Testis (tissue), 5 donors: Measurements from ENCODE around the gene ST6GALNAC6. TPM values are rescaled to one million over a fixed set of nuclear protein-coding genes. Genes with fewer than 3 reads are reported as not detected.

ENCODE experiments used
- DNase-seq: peaks from one replicate; pipeline ENCODE4 v3.0.0-alpha.2; 2019
- H3K27ac ChIP-seq, 2 donors: fragments of 200-600 bp; sonication (generic); one replicate each; pipeline ENCODE4 v1.5.1; 2019
- H3K27me3 ChIP-seq: fragments of 200-600 bp; sonication (generic); one replicate; pipeline ENCODE4 v1.5.1; 2019
- H3K36me3 ChIP-seq: fragments of 200-600 bp; sonication (generic); one replicate; pipeline ENCODE4 v1.5.1; 2017; ENCODE audit warnings: low read depth; ENCODE audit errors: missing control alignments
- H3K4me1 ChIP-seq: fragments of 200-600 bp; sonication (generic); one replicate; pipeline ENCODE4 v1.5.1; 2019
- H3K4me3 ChIP-seq, 2 donors: fragments of 200-600 bp; sonication (generic); one replicate each; pipeline ENCODE4 v1.5.1; 2017 to 2019
- H3K9me3 ChIP-seq: fragments of 200-600 bp; sonication (generic); one replicate; pipeline ENCODE4 v1.5.1; 2017
- CTCF ChIP-seq, 3 experiments: fragments of 450-650 bp in 2 of 3; fragments of 200-600 bp in 1 of 3; sonication (generic) in 1 of 3; IDR thresholded peaks; one replicate each; pipeline ENCODE4 v1.5.1; 2016 to 2019; ENCODE audit warnings: antibody characterized with exemption in 3 of 3, mild to moderate bottlenecking in 2 of 3, moderate library complexity in 1 of 3
- POLR2A ChIP-seq: fragments of 450-650 bp; IDR thresholded peaks from one replicate; pipeline ENCODE4 v1.6.1; 2017; ENCODE audit warnings: antibody characterized with exemption, mild to moderate bottlenecking, moderate library complexity
- WGBS, 2 donors: methylation state at CpG; one replicate each; pipeline ENCODE4 v1.1.5; 2018; 5-methylcytosine and 5-hydroxymethylcytosine counted together
- intact Hi-C: fragments of 100-400 bp; cut with DNase I; formaldehyde crosslinking; loops from one replicate; pipeline ENCODE4 v1.15.1; 2023; ENCODE audit warnings: low total_unique reads
- long read RNA-seq, 2 donors: transcript quantifications; one replicate each; lab custom pipeline, GENCODE V29; 2026
- polyA plus RNA-seq: library from polyadenylated mRNA; stranded (reverse); fragments of 350-450 nt; fragmentation: Illumina TruSeq; extraction: RNeasy Lipid Tissue Mini Kit (QIAGEN cat#74804); gene quantifications from one replicate; pipeline ENCODE4 v1.2.3, GENCODE V29; 2014; ENCODE audit warnings: low read depth, low replicate concordance; ENCODE audit not compliant: insufficient read depth
- total RNA-seq, 2 donors: library from RNA; depleted of rRNA; stranded (reverse); fragments of >200 nt; gene quantifications; one replicate each; pipeline ENCODE4 v1.2.3, GENCODE V29; 2016

Gene ST6GALNAC6
- total RNA-seq: 10 to 100 TPM; 46.3 to 70.3 TPM
- 43.0 TPM for polyA plus RNA-seq
- long read RNA-seq, donor 1, transcript ST6GALNAC6-204 (6 exons, 2,406 nt): major isoform, 5 of 12 reads
- long read RNA-seq, donor 1, partial matches to known transcripts: 0 of 12 reads
- long read RNA-seq, donor 1, other reads (novel, unspliced or antisense): 0 of 12 reads
- long read RNA-seq, donor 2, transcript ST6GALNAC6-204 (6 exons, 2,406 nt): major isoform, 8 of 13 reads
- long read RNA-seq, donor 2, partial matches to known transcripts: 0 of 13 reads
- long read RNA-seq, donor 2, other reads (novel, unspliced or antisense): 0 of 13 reads

GRCh38 chr9:127899128-127899943 is at the start of gene ST6GALNAC6:
Gene ST6GALNAC6 (minus strand): TSS chr9:127899603. CDS start chr9:127897981, 1,622 bp downstream.
- Histone ChIP-seq H3K4me3 (peak within 1 kb of the TSS; percentile 85 to 94), H3K36me3 (no peaks in the 10 kb centered on the region), H3K4me1 (peaks cover 41% of the 10 kb centered on the region), H3K9me3 (no peaks in the 10 kb centered on the region), H3K27me3 (no peaks in the 10 kb centered on the region), H3K27ac (peak within 1 kb of the TSS; percentile 92 to 94)
- TF ChIP-seq CTCF (IDR thresholded peaks at IDR 0.05): peak in 1 of 3 experiments; percentile 10
- no peak for TF ChIP-seq POLR2A
- 2 to 3% methylated on average over 7 to 53 of the region's 89 CpGs for WGBS, 2 donors
- intact Hi-C loops: no loop called here
- DNase-seq: peak; percentile 75

GRCh38 chr9:127947841-127948710 is 48.7 kb upstream of the ST6GALNAC6 start:
- Histone ChIP-seq H3K36me3 (peaks cover 5% of the 10 kb centered on the region), H3K27me3 (no peaks in the 10 kb centered on the region), H3K4me3 (no peak overlapping the region), H3K9me3 (no peaks in the 10 kb centered on the region), H3K27ac (peak overlapping the region; percentile 55 to 65), H3K4me1 (peaks cover 52% of the 10 kb centered on the region)
- DNase-seq: no peak
- 68 to 81% methylated on average over 16 to 17 of the region's 17 CpGs for WGBS, 2 donors
- TF ChIP-seq POLR2A: no peak
- no peak for TF ChIP-seq CTCF (IDR thresholded peaks at IDR 0.05)
- intact Hi-C loops: loop anchor here (5.0 kb wide), 1 partner anchor 84 kb away; no protein-coding TSS in a partner anchor

GRCh38 chr9:127946728-127947127 is 47.3 kb upstream of the ST6GALNAC6 start:
- no peak for TF ChIP-seq POLR2A
- no peak for TF ChIP-seq CTCF (IDR thresholded peaks at IDR 0.05)
- peaks cover 54% of the 10 kb centered on the region for H3K4me1 ChIP-seq
- peaks cover 5% of the 10 kb centered on the region for H3K36me3 ChIP-seq
- DNase-seq: no peak
- no peaks in the 10 kb centered on the region for H3K27me3 ChIP-seq
- WGBS, 2 donors: 51 to 63% methylated on average over 2 to 3 of the region's 3 CpGs
- H3K9me3 ChIP-seq: no peaks in the 10 kb centered on the region
- intact Hi-C loops: loop anchor here (5.0 kb wide), 1 partner anchor 86 kb away; no protein-coding TSS in a partner anchor
- H3K4me3 ChIP-seq: no peak overlapping the region
- peak overlapping the region in 1 of 2 donors; percentile 56 for H3K27ac ChIP-seq

- Histone ChIP-seq H3K36me3 (peaks cover 5% of the 10 kb centered on the region), H3K27me3 (no peaks in the 10 kb centered on the region), H3K4me3 (no peak overlapping the region), H3K9me3 (no peaks in the 10 kb centered on the region), H3K27ac (peak overlapping the region in 1 of 2 donors; percentile 56), H3K4me1 (peaks cover 57% of the 10 kb centered on the region)
- intact Hi-C loops: loop anchor here (5.0 kb wide), 1 partner anchor 86 kb away; no protein-coding TSS in a partner anchor
- TF ChIP-seq POLR2A (no peak), CTCF (IDR thresholded peaks at IDR 0.05) (no peak)
- 69 to 79% methylated on average over 8 to 9 of the region's 9 CpGs for WGBS, 2 donors
- no peak for DNase-seq
Observed at GRCh38 chr9:127945942-127946341, 46.5 kb upstream of the ST6GALNAC6 start.
